Measurements from ENCODE around the gene GBE1.

DNA sequence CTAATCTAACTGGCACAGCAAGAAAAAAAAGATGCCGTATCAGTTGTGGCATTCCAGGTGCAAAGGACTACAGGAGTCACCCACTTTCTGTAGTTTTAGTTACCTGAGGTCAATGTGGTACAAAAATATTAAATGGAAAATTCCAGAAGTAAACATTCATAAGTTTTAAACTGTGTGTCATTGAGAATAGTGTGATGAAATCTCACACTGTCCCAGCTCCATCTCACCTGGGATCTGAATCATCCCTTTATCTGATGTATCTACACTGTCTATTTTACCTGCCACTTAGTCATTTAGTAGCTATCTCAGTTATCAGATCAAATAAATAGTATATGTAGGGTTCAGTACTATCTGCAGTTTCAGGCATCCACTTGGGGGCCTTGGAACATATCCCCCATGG lies 26.7 kb downstream of the GBE1 start:
- TF ChIP-seq CTCF (IDR thresholded peaks at IDR 0.05) (no peak), EZH2phosphoT487 (IDR thresholded peaks at IDR 0.05) (no peak)

Measured in neural progenitor cell (in vitro differentiated cells).